ENCODE data around the gene SORCS2.

SORCS2 gene

GRCh38 chr4:7742807-7743280 lies 550.5 kb downstream of the SORCS2 start:
- no peak for DNase-seq

GRCh38 chr4:7744142-7744804 lies 551.9 kb downstream of the SORCS2 start:
- DNase-seq, result peak; percentile 21 to 22

GRCh38 chr4:7745301-7745885 lies 553.1 kb downstream of the SORCS2 start:
- no peak for DNase-seq

- no peak for DNase-seq
These were observed 554.2 kb downstream of the SORCS2 start for GRCh38 chr4:7746351-7747061.

- peak in 1 of 2 donors; percentile 23 for DNase-seq
These were observed 554.7 kb downstream of the SORCS2 start for GRCh38 chr4:7747062-7747385.

GRCh38 chr4:7747566-7747965 lies 555.2 kb downstream of the SORCS2 start:
- no peak for DNase-seq

GRCh38 chr4:7750523-7750922 lies 558.2 kb downstream of the SORCS2 start:
- DNase-seq, result no peak

GRCh38 chr4:7750972-7751371 lies 558.6 kb downstream of the SORCS2 start:
- no peak for DNase-seq

- DNase-seq, result no peak
These were observed 560.3 kb downstream of the SORCS2 start for GRCh38 chr4:7752649-7753048.

GRCh38 chr4:7753271-7753670 lies 560.9 kb downstream of the SORCS2 start:
- no peak for DNase-seq

GRCh38 chr4:7753931-7754465 lies 561.7 kb downstream of the SORCS2 start:
- DNase-seq, result no peak

- no peak for DNase-seq
These were observed 562.4 kb downstream of the SORCS2 start for GRCh38 chr4:7754565-7755262.

GRCh38 chr4:7755561-7755960 lies 563.2 kb downstream of the SORCS2 start:
- DNase-seq, result no peak

- DNase-seq, result no peak
These were observed 563.7 kb downstream of the SORCS2 start for GRCh38 chr4:7756071-7756470.

GRCh38 chr4:7756561-7757355 lies 564.4 kb downstream of the SORCS2 start:
- DNase-seq, result no peak

- DNase-seq, result no peak
These were observed 565.4 kb downstream of the SORCS2 start for GRCh38 chr4:7757501-7758471.

GRCh38 chr4:7758476-7758875 lies 566.1 kb downstream of the SORCS2 start:
- no peak for DNase-seq

GRCh38 chr4:7759216-7759615 lies 566.9 kb downstream of the SORCS2 start:
- no peak for DNase-seq

GRCh38 chr4:7759635-7760034 lies 567.3 kb downstream of the SORCS2 start:
- no peak for DNase-seq

GRCh38 chr4:7760228-7760627 lies 567.9 kb downstream of the SORCS2 start:
- no peak for DNase-seq

GRCh38 chr4:7760706-7761105 lies 568.4 kb downstream of the SORCS2 start:
- no peak for DNase-seq
